ENCODE measurements around the gene BTN3A1.
"Not testable (repeated sequence)": the region's sequence is repeated elsewhere in the genome, so short reads cannot be mapped to it uniquely, and the experiment has no call there.

Gene BTN3A1

GRCh38 chr6:26377719-26378118 lies 24.4 kb upstream of the BTN3A1 start:
- H3K27ac ChIP-seq (ENCODE audit: low read depth in 2 of 2, low read length in 2 of 2) = no peak overlapping the region
- no peaks in the 10 kb centered on the region for H3K4me1 ChIP-seq (ENCODE audit: control insufficient read depth in 2 of 2, insufficient read depth in 2 of 2, low read length in 2 of 2)
- no peaks in the 10 kb centered on the region for H3K27me3 ChIP-seq (ENCODE audit: control insufficient read depth in 2 of 2, insufficient read depth in 2 of 2, low read length in 2 of 2)
- H3K9ac ChIP-seq (ENCODE audit: low read depth in 1 of 2, low read length in 2 of 2) = no peak overlapping the region
- H3K9me3 ChIP-seq (ENCODE audit: control insufficient read depth in 2 of 2, low read length in 2 of 2) = no peaks in the 10 kb centered on the region
- no peak overlapping the region for H3K4me3 ChIP-seq (ENCODE audit: low read length in 2 of 2)
- peaks cover 22 to 29% of the 10 kb centered on the region in 2 donors for H3K36me3 ChIP-seq (ENCODE audit: control insufficient read depth in 2 of 2, insufficient read depth in 2 of 2, low read length in 2 of 2)

DNA sequence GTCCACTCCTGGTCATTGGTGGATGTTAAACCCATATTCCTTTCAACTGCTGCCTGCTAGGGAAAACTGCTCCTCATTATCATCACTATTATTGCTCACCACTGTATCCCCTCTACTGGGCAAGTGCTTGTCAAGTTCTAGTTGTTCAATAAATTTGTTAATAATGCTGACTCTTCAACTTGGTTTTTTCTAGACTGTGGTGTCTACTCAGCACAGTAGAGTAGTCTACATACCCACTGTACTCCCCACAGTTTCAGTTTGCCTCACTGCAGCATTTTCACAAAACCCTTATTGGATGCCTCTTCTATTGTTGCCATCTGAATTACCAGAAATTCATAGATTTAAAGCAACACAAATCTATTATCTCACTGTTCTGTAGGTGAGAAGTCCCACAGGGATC lies 23.9 kb upstream of the BTN3A1 start:
- not testable (repeated sequence) for H3K27me3 ChIP-seq (ENCODE audit: control insufficient read depth in 2 of 2, insufficient read depth in 2 of 2, low read length in 2 of 2); H3K4me1 ChIP-seq (ENCODE audit: control insufficient read depth in 2 of 2, insufficient read depth in 2 of 2, low read length in 2 of 2); H3K9ac ChIP-seq (ENCODE audit: low read depth in 1 of 2, low read length in 2 of 2); H3K9me3 ChIP-seq (ENCODE audit: control insufficient read depth in 2 of 2, low read length in 2 of 2); H3K27ac ChIP-seq (ENCODE audit: low read depth in 2 of 2, low read length in 2 of 2); H3K4me3 ChIP-seq (ENCODE audit: low read length in 2 of 2)
- H3K36me3 ChIP-seq (ENCODE audit: control insufficient read depth in 2 of 2, insufficient read depth in 2 of 2, low read length in 2 of 2) = peaks cover 18 to 25% of the 10 kb centered on the region in 2 donors

GRCh38 chr6:26379292-26379691 lies 22.8 kb upstream of the BTN3A1 start:
- H3K4me3 ChIP-seq (ENCODE audit: low read length in 2 of 2) = no peak overlapping the region
- H3K27me3 ChIP-seq (ENCODE audit: control insufficient read depth in 2 of 2, insufficient read depth in 2 of 2, low read length in 2 of 2) = no peaks in the 10 kb centered on the region
- H3K4me1 ChIP-seq (ENCODE audit: control insufficient read depth in 2 of 2, insufficient read depth in 2 of 2, low read length in 2 of 2) = peaks cover 0 to 8% of the 10 kb centered on the region in 2 donors
- no peaks in the 10 kb centered on the region for H3K9me3 ChIP-seq (ENCODE audit: control insufficient read depth in 2 of 2, low read length in 2 of 2)
- no peak overlapping the region for H3K27ac ChIP-seq (ENCODE audit: low read depth in 2 of 2, low read length in 2 of 2)
- no peak overlapping the region for H3K9ac ChIP-seq (ENCODE audit: low read depth in 1 of 2, low read length in 2 of 2)
- peaks cover 14 to 15% of the 10 kb centered on the region in 2 donors for H3K36me3 ChIP-seq (ENCODE audit: control insufficient read depth in 2 of 2, insufficient read depth in 2 of 2, low read length in 2 of 2)

- no peaks in the 10 kb centered on the region for H3K9me3 ChIP-seq (ENCODE audit: control insufficient read depth in 2 of 2, low read length in 2 of 2)
- H3K27ac ChIP-seq (ENCODE audit: low read depth in 2 of 2, low read length in 2 of 2) = no peak overlapping the region
- no peak overlapping the region for H3K9ac ChIP-seq (ENCODE audit: low read depth in 1 of 2, low read length in 2 of 2)
- H3K27me3 ChIP-seq (ENCODE audit: control insufficient read depth in 2 of 2, insufficient read depth in 2 of 2, low read length in 2 of 2) = no peaks in the 10 kb centered on the region
- peaks cover 0 to 8% of the 10 kb centered on the region in 2 donors for H3K4me1 ChIP-seq (ENCODE audit: control insufficient read depth in 2 of 2, insufficient read depth in 2 of 2, low read length in 2 of 2)
- H3K36me3 ChIP-seq (ENCODE audit: control insufficient read depth in 2 of 2, insufficient read depth in 2 of 2, low read length in 2 of 2) = peaks cover 10 to 11% of the 10 kb centered on the region in 2 donors
- no peak overlapping the region for H3K4me3 ChIP-seq (ENCODE audit: low read length in 2 of 2)
Measured at GRCh38 chr6:26379740-26380139, 22.3 kb upstream of the BTN3A1 start.

GRCh38 chr6:26380256-26380655 lies 21.8 kb upstream of the BTN3A1 start:
- Histone ChIP-seq H3K4me3 (ENCODE audit: low read length in 2 of 2) (no peak overlapping the region), H3K4me1 (ENCODE audit: control insufficient read depth in 2 of 2, insufficient read depth in 2 of 2, low read length in 2 of 2) (peaks cover 0 to 8% of the 10 kb centered on the region in 2 donors), H3K27me3 (ENCODE audit: control insufficient read depth in 2 of 2, insufficient read depth in 2 of 2, low read length in 2 of 2) (no peaks in the 10 kb centered on the region), H3K36me3 (ENCODE audit: control insufficient read depth in 2 of 2, insufficient read depth in 2 of 2, low read length in 2 of 2) (peaks cover 4 to 5% of the 10 kb centered on the region in 2 donors), H3K27ac (ENCODE audit: low read depth in 2 of 2, low read length in 2 of 2) (no peak overlapping the region), H3K9ac (ENCODE audit: low read depth in 1 of 2, low read length in 2 of 2) (no peak overlapping the region), H3K9me3 (ENCODE audit: control insufficient read depth in 2 of 2, low read length in 2 of 2) (no peaks in the 10 kb centered on the region)

DNA sequence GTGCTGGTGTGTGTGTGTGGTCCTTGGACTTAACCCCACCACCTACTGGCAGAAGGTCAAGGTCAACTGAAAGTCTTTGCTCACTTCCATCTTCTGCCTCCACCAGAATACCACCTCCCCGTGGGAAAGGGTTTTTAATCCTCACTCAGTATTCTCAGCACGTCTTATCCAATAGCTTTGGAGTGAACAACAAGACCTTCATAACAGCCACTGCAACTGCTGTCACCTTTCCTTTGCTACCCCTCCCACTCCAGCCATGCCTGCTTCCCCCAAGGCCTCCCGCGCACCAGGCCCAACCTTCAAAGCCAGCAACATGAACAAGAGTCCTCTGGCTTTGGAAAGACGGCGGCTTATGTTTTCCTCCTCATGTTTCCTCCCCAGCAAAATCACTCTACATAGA lies 20.0 kb upstream of the BTN3A1 start:
- Histone ChIP-seq H3K27me3 (ENCODE audit: control insufficient read depth in 2 of 2, insufficient read depth in 2 of 2, low read length in 2 of 2) (no peaks in the 10 kb centered on the region), H3K9me3 (ENCODE audit: control insufficient read depth in 2 of 2, low read length in 2 of 2) (no peaks in the 10 kb centered on the region), H3K4me3 (ENCODE audit: low read length in 2 of 2) (no peak overlapping the region), H3K36me3 (ENCODE audit: control insufficient read depth in 2 of 2, insufficient read depth in 2 of 2, low read length in 2 of 2) (no peaks in the 10 kb centered on the region), H3K9ac (ENCODE audit: low read depth in 1 of 2, low read length in 2 of 2) (no peak overlapping the region), H3K4me1 (ENCODE audit: control insufficient read depth in 2 of 2, insufficient read depth in 2 of 2, low read length in 2 of 2) (peaks cover 3 to 8% of the 10 kb centered on the region in 2 donors), H3K27ac (ENCODE audit: low read depth in 2 of 2, low read length in 2 of 2) (no peak overlapping the region)

- H3K4me1 ChIP-seq (ENCODE audit: control insufficient read depth in 2 of 2, insufficient read depth in 2 of 2, low read length in 2 of 2) = peaks cover 3 to 8% of the 10 kb centered on the region in 2 donors
- H3K27ac ChIP-seq (ENCODE audit: low read depth in 2 of 2, low read length in 2 of 2) = peak overlapping the region; percentile 52 to 72
- H3K36me3 ChIP-seq (ENCODE audit: control insufficient read depth in 2 of 2, insufficient read depth in 2 of 2, low read length in 2 of 2) = no peaks in the 10 kb centered on the region
- H3K9me3 ChIP-seq (ENCODE audit: control insufficient read depth in 2 of 2, low read length in 2 of 2) = no peaks in the 10 kb centered on the region
- peak overlapping the region; percentile 95 for H3K4me3 ChIP-seq (ENCODE audit: low read length in 2 of 2)
- peak overlapping the region; percentile 86 to 89 for H3K9ac ChIP-seq (ENCODE audit: low read depth in 1 of 2, low read length in 2 of 2)
- H3K27me3 ChIP-seq (ENCODE audit: control insufficient read depth in 2 of 2, insufficient read depth in 2 of 2, low read length in 2 of 2) = no peaks in the 10 kb centered on the region
Measured at GRCh38 chr6:26383624-26384417, 18.3 kb upstream of the BTN3A1 start.

DNA sequence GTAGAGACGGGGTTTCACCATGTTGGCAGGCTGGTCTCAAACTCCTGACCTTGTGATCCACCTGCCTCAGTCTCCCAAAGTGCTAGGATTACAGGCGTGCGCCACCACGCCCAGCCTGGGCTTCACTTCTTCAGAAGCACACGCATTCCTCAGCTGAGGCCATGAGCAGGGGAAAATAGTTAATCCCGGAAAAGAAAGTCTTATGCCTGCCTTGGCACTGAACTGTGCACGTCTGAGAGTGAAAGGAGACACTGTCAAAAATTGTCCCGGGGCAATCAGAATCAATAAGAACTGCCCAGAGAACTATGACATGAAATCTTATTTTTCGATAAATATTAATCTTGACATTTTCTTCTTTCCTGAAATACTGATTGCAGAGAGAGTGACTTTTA lies 16.3 kb upstream of the BTN3A1 start:
- Histone ChIP-seq H3K4me3 (ENCODE audit: low read length in 2 of 2) (no peak overlapping the region), H3K36me3 (ENCODE audit: control insufficient read depth in 2 of 2, insufficient read depth in 2 of 2, low read length in 2 of 2) (peaks cover 6 to 8% of the 10 kb centered on the region in 2 donors), H3K27ac (ENCODE audit: low read depth in 2 of 2, low read length in 2 of 2) (no peak overlapping the region)

GRCh38 chr6:26387565-26387964 lies 14.5 kb upstream of the BTN3A1 start:
- peaks cover 3 to 8% of the 10 kb centered on the region in 2 donors for H3K4me1 ChIP-seq (ENCODE audit: control insufficient read depth in 2 of 2, insufficient read depth in 2 of 2, low read length in 2 of 2)
- no peaks in the 10 kb centered on the region for H3K27me3 ChIP-seq (ENCODE audit: control insufficient read depth in 2 of 2, insufficient read depth in 2 of 2, low read length in 2 of 2)
- H3K4me3 ChIP-seq (ENCODE audit: low read length in 2 of 2) = no peak overlapping the region

More for the DNA sequence above, 16.3 kb upstream of the BTN3A1 start:
- Histone ChIP-seq H3K4me1 (ENCODE audit: control insufficient read depth in 2 of 2, insufficient read depth in 2 of 2, low read length in 2 of 2) (peaks cover 3 to 8% of the 10 kb centered on the region in 2 donors), H3K27me3 (ENCODE audit: control insufficient read depth in 2 of 2, insufficient read depth in 2 of 2, low read length in 2 of 2) (no peaks in the 10 kb centered on the region), H3K9me3 (ENCODE audit: control insufficient read depth in 2 of 2, low read length in 2 of 2) (no peaks in the 10 kb centered on the region), H3K9ac (ENCODE audit: low read depth in 1 of 2, low read length in 2 of 2) (no peak overlapping the region)

GRCh38 chr6:26388014-26388413 lies 14.1 kb upstream of the BTN3A1 start:
- Histone ChIP-seq H3K27me3 (ENCODE audit: control insufficient read depth in 2 of 2, insufficient read depth in 2 of 2, low read length in 2 of 2) (no peaks in the 10 kb centered on the region), H3K4me3 (ENCODE audit: low read length in 2 of 2) (no peak overlapping the region), H3K4me1 (ENCODE audit: control insufficient read depth in 2 of 2, insufficient read depth in 2 of 2, low read length in 2 of 2) (peaks cover 3 to 8% of the 10 kb centered on the region in 2 donors), H3K9me3 (ENCODE audit: control insufficient read depth in 2 of 2, low read length in 2 of 2) (no peaks in the 10 kb centered on the region), H3K27ac (ENCODE audit: low read depth in 2 of 2, low read length in 2 of 2) (no peak overlapping the region), H3K9ac (ENCODE audit: low read depth in 1 of 2, low read length in 2 of 2) (no peak overlapping the region), H3K36me3 (ENCODE audit: control insufficient read depth in 2 of 2, insufficient read depth in 2 of 2, low read length in 2 of 2) (peaks cover 8% of the 10 kb centered on the region in 2 donors)

More at GRCh38 chr6:26387565-26387964, 14.5 kb upstream of the BTN3A1 start:
- H3K9me3 ChIP-seq (ENCODE audit: control insufficient read depth in 2 of 2, low read length in 2 of 2) = no peaks in the 10 kb centered on the region
- no peak overlapping the region for H3K9ac ChIP-seq (ENCODE audit: low read depth in 1 of 2, low read length in 2 of 2)
- no peak overlapping the region for H3K27ac ChIP-seq (ENCODE audit: low read depth in 2 of 2, low read length in 2 of 2)
- H3K36me3 ChIP-seq (ENCODE audit: control insufficient read depth in 2 of 2, insufficient read depth in 2 of 2, low read length in 2 of 2) = peaks cover 8% of the 10 kb centered on the region in 2 donors

Measured in mucosa of rectum (tissue), 2 donors.